CD4-positive, alpha-beta memory T cell (primary cell): ENCODE data around the gene ALKBH4. TPM values are rescaled to one million over a fixed set of nuclear protein-coding genes. Genes with fewer than 3 reads are reported as not detected.
A peak's percentile ranks its signal among the peaks of the same experiment; 100 is the strongest.
"Not testable (repeated sequence)": the region's sequence is repeated elsewhere in the genome, so short reads cannot be mapped to it uniquely, and the experiment has no call there.

Experiments used
- CTCF ChIA-PET: fragments of 350-600 bp; sonication (Branson Sonifier 250); formaldehyde crosslinking; loops from one replicate; lab custom pipeline; 2021; ENCODE audit warnings: inconsistent platforms; ENCODE audit not compliant: partially characterized antibody; lab: Charles Lee
- POLR2A ChIA-PET: fragments of 350-600 bp; sonication (Branson Sonifier 250); formaldehyde crosslinking; loops from one replicate; lab custom pipeline; 2021; ENCODE audit not compliant: partially characterized antibody; lab: Charles Lee
- DNase-seq, 5 donors: peaks; one replicate each; pipeline versions ENCODE4 v3.0.0 to v3.0.0-alpha.2; 2020 to 2022; ENCODE audit warnings: mixed read lengths in 1 of 5
- H3K27ac ChIP-seq: one replicate; pipeline ENCODE4 v1.7.0; 2013; ENCODE audit warnings: low read depth, low read length
- H3K27me3 ChIP-seq: 2 replicates; pipeline ENCODE4 v1.7.0; 2013; ENCODE audit warnings: mild to moderate bottlenecking, low read length, moderate library complexity; ENCODE audit not compliant: insufficient read depth
- H3K36me3 ChIP-seq: 2 replicates; pipeline ENCODE4 v1.7.0; 2013; ENCODE audit warnings: mild to moderate bottlenecking, low read length, moderate library complexity; ENCODE audit not compliant: insufficient read depth
- H3K4me1 ChIP-seq: 2 replicates; pipeline ENCODE4 v1.7.0; 2013; ENCODE audit warnings: mild to moderate bottlenecking, low read length, moderate library complexity; ENCODE audit not compliant: insufficient read depth
- H3K4me3 ChIP-seq, 2 donors: one replicate each; pipeline ENCODE4 v1.7.0; 2013; ENCODE audit warnings: low read length in 2 of 2, mild to moderate bottlenecking in 1 of 2
- H3K9me3 ChIP-seq, 2 donors: one replicate each; pipeline ENCODE4 v1.7.0; 2013; ENCODE audit warnings: low read length in 2 of 2, control low read depth in 1 of 2; ENCODE audit not compliant: control insufficient read depth in 1 of 2
- H3K27ac Mint-ChIP-seq, 7 donors: one replicate each; pipeline ENCODE4 v1.8.0; 2020 to 2021; ENCODE audit warnings: mixed read lengths in 7 of 7, mild to moderate bottlenecking in 6 of 7, inconsistent platforms in 3 of 7, moderate library complexity in 3 of 7
- H3K27me3 Mint-ChIP-seq, 2 donors: one replicate each; pipeline ENCODE4 v1.8.0; 2020 to 2021; ENCODE audit warnings: mixed read lengths in 2 of 2
- H3K36me3 Mint-ChIP-seq, 2 donors: one replicate each; pipeline ENCODE4 v1.8.0; 2020 to 2021; ENCODE audit warnings: mixed read lengths in 2 of 2, inconsistent platforms in 1 of 2, mild to moderate bottlenecking in 1 of 2
- H3K4me1 Mint-ChIP-seq, 4 donors: one replicate each; pipeline ENCODE4 v1.8.0; 2020 to 2021; ENCODE audit warnings: mixed read lengths in 4 of 4, mild to moderate bottlenecking in 1 of 4
- H3K4me3 Mint-ChIP-seq, 8 donors: one replicate each; pipeline ENCODE4 v1.8.0; 2020 to 2021; ENCODE audit warnings: mixed read lengths in 8 of 8, mild to moderate bottlenecking in 7 of 8, moderate library complexity in 6 of 8, inconsistent platforms in 3 of 8
- H3K9me3 Mint-ChIP-seq, 8 donors: one replicate each; pipeline ENCODE4 v1.8.0; 2020 to 2021; ENCODE audit warnings: mixed read lengths in 8 of 8, mild to moderate bottlenecking in 5 of 8, inconsistent platforms in 3 of 8, moderate library complexity in 1 of 8
- intact Hi-C: fragments of 100-400 bp; cut with micrococcal nuclease; formaldehyde crosslinking; loops from one replicate; pipeline ENCODE4 v1.15.1; 2023
- polyA plus RNA-seq, 2 donors: library from polyadenylated mRNA; unstranded; fragments of 300-500 nt; fragmentation: Illumina TruSeq; gene quantifications; one replicate each; pipeline ENCODE4 v1.2.3, GENCODE V29; 2021
- total RNA-seq, 2 experiments: library from RNA; stranded (reverse); gene quantifications; one replicate each; pipeline ENCODE4 v1.2.3, GENCODE V29; 2021

ALKBH4 gene, protein sequence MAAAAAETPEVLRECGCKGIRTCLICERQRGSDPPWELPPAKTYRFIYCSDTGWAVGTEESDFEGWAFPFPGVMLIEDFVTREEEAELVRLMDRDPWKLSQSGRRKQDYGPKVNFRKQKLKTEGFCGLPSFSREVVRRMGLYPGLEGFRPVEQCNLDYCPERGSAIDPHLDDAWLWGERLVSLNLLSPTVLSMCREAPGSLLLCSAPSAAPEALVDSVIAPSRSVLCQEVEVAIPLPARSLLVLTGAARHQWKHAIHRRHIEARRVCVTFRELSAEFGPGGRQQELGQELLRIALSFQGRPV
- total RNA-seq (10 to 100 TPM; 11.8 to 11.9 TPM), polyA plus RNA-seq (10 to 100 TPM; 15.7 to 16.6 TPM)

DNA sequence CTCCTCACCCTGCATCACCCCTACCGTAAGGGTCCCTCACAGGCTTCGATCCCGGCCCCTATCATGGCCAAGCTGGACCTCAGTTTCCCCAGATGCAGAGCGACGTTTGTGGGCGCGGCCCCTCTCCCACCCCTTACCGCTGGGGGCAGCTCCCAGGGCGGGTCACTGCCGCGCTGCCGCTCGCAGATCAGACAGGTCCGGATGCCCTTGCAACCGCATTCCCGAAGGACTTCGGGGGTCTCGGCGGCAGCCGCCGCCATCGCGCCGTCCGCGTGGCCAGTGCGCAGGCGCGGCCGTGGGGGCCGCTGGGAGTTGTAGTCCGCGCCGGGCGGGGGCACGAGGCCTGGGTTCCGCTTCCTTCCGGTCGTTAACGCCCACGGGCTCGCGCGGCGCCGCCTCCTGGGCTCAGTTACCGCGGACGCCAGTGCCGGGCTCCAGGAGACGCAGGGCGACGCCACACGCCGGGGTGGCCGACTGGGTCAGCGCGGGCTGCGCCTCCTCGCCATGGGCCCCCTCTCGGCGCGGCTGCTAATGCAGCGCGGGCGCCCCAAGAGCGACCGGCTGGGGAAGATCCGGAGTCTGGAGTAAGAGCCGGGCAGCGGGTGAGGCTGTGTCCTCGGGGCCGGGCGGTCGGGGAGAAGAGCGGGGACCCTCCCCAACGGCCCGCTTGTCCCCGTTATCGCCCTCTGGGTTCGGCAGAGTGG is at the start of gene ALKBH4, which contains the start of gene LRWD1:
TSS of gene ALKBH4 (minus strand) at position 287 of the 704 bp plus-strand sequence. CDS start at position 260, 27 bp downstream.
TSS of gene LRWD1 (plus strand) at position 408 of the 704 bp plus-strand sequence. CDS start at position 505, 97 bp downstream.
- no peaks in the 10 kb centered on the region for H3K27me3 ChIP-seq
- no peaks in the 10 kb centered on the region for H3K27me3 Mint-ChIP-seq
- peaks cover 4% of the 10 kb centered on the region for H3K36me3 ChIP-seq
- H3K27ac Mint-ChIP-seq: peak within 1 kb of the TSS; percentile 78 to 93 (median 88)
- CTCF ChIA-PET: interaction anchor here (1.8 to 5.6 kb wide), 7 partner anchors 12 to 70 kb away, joined by 5 to 36 read pairs (median 16); partner anchors contain the start of gene PRKRIP1
- H3K9me3 Mint-ChIP-seq: no peaks in the 10 kb centered on the region
- peak; percentile 90 to 92 (median 91) for DNase-seq
- intact Hi-C loops: loop anchor here (1.0 to 5.0 kb wide), 7 partner anchors 30 to 177 kb away; partner anchors contain the start of genes PRKRIP1 and SH2B2
- H3K36me3 Mint-ChIP-seq: peaks cover 7 to 15% of the 10 kb centered on the region in 2 donors
- H3K9me3 ChIP-seq: no peaks in the 10 kb centered on the region
- peak within 1 kb of the TSS; percentile 93 to 94 for H3K4me3 ChIP-seq
- POLR2A ChIA-PET: interaction anchor here (0.7 to 4.0 kb wide), 10 partner anchors 9 to 69 kb away, joined by 3 to 27 read pairs (median 10); partner anchors contain the start of genes ORAI2 and PRKRIP1
- peaks cover 11 to 54% (median 28%) of the 10 kb centered on the region in 4 donors for H3K4me1 Mint-ChIP-seq
- H3K27ac ChIP-seq: peak within 1 kb of the TSS; percentile 85
- peaks cover 30% of the 10 kb centered on the region for H3K4me1 ChIP-seq
- H3K4me3 Mint-ChIP-seq: peak within 1 kb of the TSS; percentile 90 to 94 (median 92)

DNA sequence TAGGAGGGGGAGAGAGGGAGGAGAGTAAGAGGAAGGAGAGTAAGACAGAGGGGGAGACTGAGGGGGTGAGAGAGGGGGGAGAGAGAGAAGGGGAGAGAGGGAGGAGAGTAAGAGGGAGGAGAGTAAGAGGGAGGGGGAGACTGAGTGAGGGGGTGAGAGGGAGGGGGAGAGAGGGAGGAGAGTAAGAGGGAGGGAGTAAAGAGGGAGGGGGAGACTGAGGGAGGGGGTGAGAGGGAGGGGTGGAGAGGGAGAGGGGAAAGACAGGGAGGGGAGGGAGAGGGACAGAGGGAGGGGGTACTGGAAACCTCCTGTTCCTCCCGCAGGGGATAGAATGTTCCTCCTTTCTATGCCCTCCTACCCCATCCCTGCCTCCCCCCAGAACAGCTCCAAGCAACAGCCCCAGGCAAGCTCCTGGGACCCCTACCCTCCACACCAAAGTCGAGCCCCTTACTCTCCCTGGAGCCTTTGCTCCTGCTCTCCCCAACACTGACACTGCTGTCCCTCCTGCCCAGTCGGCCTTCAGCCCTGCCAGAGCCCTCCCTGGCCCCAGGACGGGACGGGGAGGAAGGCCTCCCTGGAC is 48.1 kb upstream of the ALKBH4 start:
- POLR2A ChIA-PET, H3K36me3 ChIP-seq, H3K4me3 ChIP-seq, intact Hi-C loops, H3K36me3 Mint-ChIP-seq, H3K4me1 ChIP-seq, H3K27ac Mint-ChIP-seq, H3K27ac ChIP-seq, H3K4me1 Mint-ChIP-seq, H3K27me3 ChIP-seq, CTCF ChIA-PET, H3K27me3 Mint-ChIP-seq, H3K9me3 Mint-ChIP-seq, H3K9me3 ChIP-seq: not testable (repeated sequence)
- DNase-seq: peak in 1 of 5 donors; percentile 48
- H3K4me3 Mint-ChIP-seq: peak overlapping the region in 4 of 8 donors; percentile 24 to 50 (median 42)

DNA sequence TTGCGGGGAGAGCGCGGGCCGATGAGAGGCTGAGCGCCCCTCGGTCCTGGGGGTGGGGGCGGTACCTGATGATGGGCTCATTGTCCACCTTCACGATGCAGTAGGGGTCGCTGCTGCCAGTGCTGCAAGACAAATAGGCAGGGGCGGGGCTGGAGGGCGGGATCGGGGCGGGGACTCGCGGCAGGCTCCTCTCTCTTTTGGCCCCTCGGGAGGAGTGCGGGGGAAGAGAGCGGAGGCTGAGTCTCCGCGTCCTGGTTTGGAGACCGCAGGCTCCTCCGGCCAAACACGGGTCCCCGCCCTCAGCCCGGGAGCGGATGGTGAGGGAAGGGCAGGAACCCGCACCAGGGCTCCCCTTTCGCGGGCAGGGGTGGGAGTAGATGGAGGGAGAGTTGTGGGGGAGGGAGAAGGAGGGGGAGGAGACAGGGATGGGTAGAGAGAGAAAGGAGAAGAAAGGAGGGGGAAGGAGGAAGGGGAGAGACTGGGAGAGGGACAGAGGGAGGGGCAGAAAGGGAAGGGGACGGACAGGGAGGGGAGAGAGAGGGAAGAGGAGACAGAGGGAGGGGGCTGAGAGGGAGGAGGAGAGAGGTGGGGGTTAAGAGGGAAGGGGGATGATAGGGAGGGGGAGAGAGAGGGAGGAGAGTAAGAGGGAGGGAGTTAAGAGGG is 47.3 kb upstream of the ALKBH4 start:
- H3K4me3 Mint-ChIP-seq: peak overlapping the region in 1 of 8 donors; percentile 39
- H3K27me3 Mint-ChIP-seq, H3K9me3 ChIP-seq, H3K4me1 ChIP-seq, H3K27ac ChIP-seq, H3K4me3 ChIP-seq, H3K27me3 ChIP-seq, DNase-seq, H3K9me3 Mint-ChIP-seq, intact Hi-C loops, H3K27ac Mint-ChIP-seq, POLR2A ChIA-PET, CTCF ChIA-PET, H3K36me3 Mint-ChIP-seq, H3K36me3 ChIP-seq, H3K4me1 Mint-ChIP-seq: not testable (repeated sequence)

DNA sequence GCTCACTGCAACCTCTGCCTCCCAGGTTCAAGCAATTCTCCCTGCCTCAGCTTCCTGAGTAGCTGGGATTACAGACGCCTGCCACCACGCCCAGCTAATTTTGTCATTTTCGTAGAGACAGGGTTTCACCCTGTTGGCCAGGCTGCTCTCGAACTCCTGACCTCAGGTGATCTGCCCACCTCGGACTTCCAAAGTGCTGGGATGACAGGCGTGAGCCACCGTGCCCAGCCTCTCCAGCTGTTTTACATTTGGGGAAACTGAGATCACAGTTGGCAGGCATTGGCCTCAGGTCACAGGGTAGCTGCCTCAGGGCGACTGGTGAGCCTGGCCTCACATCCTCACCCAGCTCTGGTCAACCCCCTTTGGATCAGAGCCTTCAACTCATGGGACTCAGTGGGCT is 45.9 kb upstream of the ALKBH4 start:
- POLR2A ChIA-PET, H3K27me3 ChIP-seq, H3K27me3 Mint-ChIP-seq, H3K27ac Mint-ChIP-seq, H3K4me1 ChIP-seq, H3K9me3 ChIP-seq, H3K4me1 Mint-ChIP-seq, CTCF ChIA-PET, H3K36me3 Mint-ChIP-seq, H3K27ac ChIP-seq, intact Hi-C loops, DNase-seq, H3K4me3 Mint-ChIP-seq, H3K36me3 ChIP-seq, H3K4me3 ChIP-seq, H3K9me3 Mint-ChIP-seq: not testable (repeated sequence)

DNA sequence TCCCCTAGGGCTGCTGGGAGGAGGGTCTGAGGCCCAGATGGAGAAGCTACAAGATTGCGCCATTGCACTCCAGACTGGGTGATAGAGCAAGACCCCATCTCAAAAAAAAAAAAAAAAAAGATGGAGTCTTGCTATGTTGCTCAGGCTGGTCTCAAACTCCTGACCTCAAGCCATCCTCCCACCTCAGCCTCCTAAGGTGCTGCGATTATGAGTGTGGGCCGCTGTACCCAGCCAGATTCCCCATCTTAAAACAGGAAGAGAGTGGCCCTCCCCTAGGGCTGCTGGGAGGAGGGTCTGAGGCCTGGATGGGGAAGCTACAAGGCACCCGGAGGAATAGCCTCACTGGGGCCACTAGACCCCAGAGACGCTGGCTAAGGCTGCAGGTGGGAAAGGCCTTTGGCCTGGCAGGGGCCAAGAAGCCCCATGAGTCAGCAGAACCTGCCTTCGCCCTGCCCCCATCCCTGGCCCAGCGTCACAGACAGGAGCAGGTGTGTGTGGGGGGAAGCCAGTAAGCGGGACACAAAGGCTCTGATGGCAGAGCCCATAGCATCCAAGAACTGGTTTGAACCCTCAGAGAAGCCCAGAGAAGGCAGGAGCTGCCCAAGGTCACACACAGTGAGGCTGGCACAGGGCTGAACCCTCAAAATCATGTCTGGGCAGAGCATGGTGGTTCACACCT is 42.9 kb upstream of the ALKBH4 start:
- H3K4me1 ChIP-seq, H3K4me3 Mint-ChIP-seq, H3K9me3 Mint-ChIP-seq, POLR2A ChIA-PET, H3K27ac Mint-ChIP-seq, H3K36me3 Mint-ChIP-seq, H3K27me3 ChIP-seq, DNase-seq, H3K27me3 Mint-ChIP-seq, H3K9me3 ChIP-seq, CTCF ChIA-PET, intact Hi-C loops, H3K27ac ChIP-seq, H3K4me1 Mint-ChIP-seq, H3K36me3 ChIP-seq, H3K4me3 ChIP-seq: not testable (repeated sequence)

DNA sequence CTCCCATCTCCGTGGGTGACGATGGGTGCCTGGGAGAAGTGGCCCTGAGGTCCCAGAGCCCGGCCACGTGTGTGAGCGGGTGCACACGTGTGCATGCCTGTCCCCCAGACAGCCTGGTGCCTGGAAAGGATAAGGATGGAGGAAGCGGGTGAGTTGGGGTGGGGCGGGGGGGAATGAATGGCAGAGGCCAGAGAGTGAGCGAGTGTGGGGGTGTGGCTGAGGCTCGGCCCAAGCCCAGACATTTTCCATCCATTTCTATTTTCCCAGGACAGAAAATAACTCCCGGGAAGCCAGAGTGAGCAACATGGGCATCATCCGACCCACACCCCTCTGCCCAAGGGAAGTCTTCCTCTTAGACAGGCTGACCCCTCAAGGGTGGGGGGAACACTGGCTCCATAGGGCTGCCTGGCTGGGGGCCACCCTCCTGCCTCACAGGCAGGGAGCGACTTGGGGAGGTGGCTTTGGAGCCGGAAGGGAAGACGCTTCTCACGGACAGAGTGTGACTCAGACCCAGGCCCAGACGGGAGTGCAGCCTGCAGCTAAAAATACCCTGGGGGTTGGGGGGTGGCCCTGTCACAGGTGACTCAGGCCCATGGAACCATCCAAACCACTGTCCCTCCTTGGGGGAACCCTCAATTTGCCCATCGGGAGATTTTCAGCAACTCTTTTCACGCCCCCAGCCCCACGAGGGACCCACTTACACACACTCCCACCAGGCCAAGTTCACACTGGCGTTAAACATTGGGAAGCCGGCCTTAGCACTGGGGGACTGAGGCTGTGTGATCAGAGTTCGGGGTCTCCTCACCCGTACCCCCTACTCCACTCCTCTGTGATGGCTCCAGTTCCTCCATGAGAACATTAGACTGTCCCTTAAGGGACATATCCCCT is 40.9 kb upstream of the ALKBH4 start:
- H3K4me3 ChIP-seq, H3K4me1 ChIP-seq, H3K36me3 ChIP-seq, H3K27me3 ChIP-seq, H3K4me1 Mint-ChIP-seq, H3K27ac Mint-ChIP-seq, DNase-seq, H3K9me3 ChIP-seq, H3K27me3 Mint-ChIP-seq, H3K27ac ChIP-seq, H3K36me3 Mint-ChIP-seq, CTCF ChIA-PET, POLR2A ChIA-PET, intact Hi-C loops, H3K4me3 Mint-ChIP-seq, H3K9me3 Mint-ChIP-seq: not testable (repeated sequence)
